Peyer's patch (tissue), 4 donors: ENCODE measurements around the gene SMIM27. TPM values are rescaled to one million over a fixed set of nuclear protein-coding genes. Genes with fewer than 3 reads are reported as not detected.

Source experiments
- DNase-seq, 3 donors: peaks; one replicate each; pipeline ENCODE4 v3.0.0-alpha.2; 2017 to 2019
- H3K27ac ChIP-seq, 4 donors: fragments of 200-600 bp; sonication (generic); one replicate each; pipeline ENCODE4 v1.5.1; 2016 to 2019
- H3K27me3 ChIP-seq, 2 donors: fragments of 200-600 bp; sonication (generic); one replicate each; pipeline ENCODE4 v1.5.1; 2019
- H3K36me3 ChIP-seq, 3 donors: fragments of 200-600 bp; sonication (generic); one replicate each; pipeline ENCODE4 v1.5.1; 2016 to 2019
- H3K4me1 ChIP-seq, 4 donors: fragments of 200-600 bp; sonication (generic); one replicate each; pipeline ENCODE4 v1.5.1; 2016 to 2019
- H3K4me3 ChIP-seq, 4 donors: fragments of 200-600 bp; sonication (generic); 1 replicate in 3 of 4; 2 replicates in 1 of 4; pipeline ENCODE4 v1.5.1; 2016 to 2019; ENCODE audit warnings: mild to moderate bottlenecking in 1 of 4
- H3K9me3 ChIP-seq, 4 donors: fragments of 200-600 bp; sonication (generic); one replicate each; pipeline ENCODE4 v1.5.1; 2016 to 2019; ENCODE audit warnings: mild to moderate bottlenecking in 1 of 4
- POLR2A ChIP-seq, 2 donors: fragments of 450-650 bp; IDR thresholded peaks; one replicate each; pipeline ENCODE4 v1.5.1; 2017; ENCODE audit warnings: antibody characterized with exemption in 2 of 2, mild to moderate bottlenecking in 2 of 2, moderate library complexity in 2 of 2
- total RNA-seq, 4 donors: library from RNA; depleted of rRNA; stranded (reverse); fragments of >200 nt; gene quantifications; one replicate each; pipeline ENCODE4 v1.1.0, GENCODE V29; 2016
- TF ChIP-seq, protein P1 (sequence below), 6 experiments: fragments of 450-650 bp in 4 of 6; fragments of 200-600 bp in 2 of 6; sonication (generic) in 1 of 6; IDR thresholded peaks; one replicate each; pipeline ENCODE4 v1.5.1; 2017 to 2019; ENCODE audit warnings: antibody characterized with exemption in 6 of 6, mild to moderate bottlenecking in 3 of 6, moderate library complexity in 1 of 6

Gene SMIM27, protein sequence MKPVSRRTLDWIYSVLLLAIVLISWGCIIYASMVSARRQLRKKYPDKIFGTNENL
- total RNA-seq = 1 to 10 TPM in 3 of 4 donors, not detected in 1; 1.0 to 4.2 (median 3.2) TPM

DNA sequence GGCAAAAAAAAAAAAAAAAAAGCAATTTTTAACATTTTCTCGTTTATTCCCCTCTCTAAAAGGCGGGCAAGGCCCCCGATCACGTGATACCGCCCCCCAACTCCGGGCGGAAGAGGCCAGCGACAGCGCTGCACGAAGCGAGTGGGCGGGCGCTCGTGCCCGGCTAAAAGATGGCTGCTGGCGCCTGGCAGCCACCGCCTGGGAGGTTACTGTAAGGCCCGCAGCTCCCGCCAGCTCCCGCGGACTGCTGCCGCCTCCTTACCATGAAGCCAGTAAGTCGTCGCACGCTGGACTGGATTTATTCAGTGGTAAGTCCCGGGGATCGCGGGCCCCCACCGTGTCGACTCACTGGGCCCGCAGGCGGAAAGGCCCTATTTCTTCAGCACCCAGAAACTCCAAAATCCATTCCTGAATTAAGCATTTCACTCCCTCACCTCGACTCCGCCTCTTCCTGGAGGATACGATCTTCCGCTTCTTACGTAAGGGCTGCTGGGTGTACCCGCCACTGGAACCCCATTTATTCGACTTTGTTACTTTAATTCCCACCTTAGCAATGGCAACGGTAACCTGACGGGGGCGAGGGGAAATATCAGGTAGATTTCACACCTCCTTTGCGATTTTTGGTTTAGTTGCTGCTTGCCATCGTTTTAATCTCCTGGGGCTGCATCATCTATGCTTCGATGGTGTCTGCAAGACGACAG lies at the start of gene SMIM27, which contains the start of gene TOPORS:
Gene SMIM27, plus strand, starts transcription at position 156 of the 701 bp plus-strand sequence. Its CDS starts 108 bp downstream, at position 264.
Gene TOPORS, minus strand, starts transcription at position 415 of the 701 bp plus-strand sequence. Its CDS starts 150 bp downstream, at position 265.
- peak within 1 kb of the TSS; percentile 61 to 79 (median 74) for H3K4me3 ChIP-seq
- no peaks in the 10 kb centered on the region for H3K9me3 ChIP-seq
- no peaks in the 10 kb centered on the region for H3K27me3 ChIP-seq
- H3K4me1 ChIP-seq = peaks cover 0 to 24% (median 5%) of the 10 kb centered on the region in 4 donors
- DNase-seq = peak; percentile 86 to 95 (median 92)
- H3K36me3 ChIP-seq = no peaks in the 10 kb centered on the region
- H3K27ac ChIP-seq = peak within 1 kb of the TSS; percentile 83 to 93 (median 91)
- TF ChIP-seq POLR2A (IDR thresholded peaks at IDR 0.05) = peak; percentile 60 to 87
- TF ChIP-seq, protein P1, sequence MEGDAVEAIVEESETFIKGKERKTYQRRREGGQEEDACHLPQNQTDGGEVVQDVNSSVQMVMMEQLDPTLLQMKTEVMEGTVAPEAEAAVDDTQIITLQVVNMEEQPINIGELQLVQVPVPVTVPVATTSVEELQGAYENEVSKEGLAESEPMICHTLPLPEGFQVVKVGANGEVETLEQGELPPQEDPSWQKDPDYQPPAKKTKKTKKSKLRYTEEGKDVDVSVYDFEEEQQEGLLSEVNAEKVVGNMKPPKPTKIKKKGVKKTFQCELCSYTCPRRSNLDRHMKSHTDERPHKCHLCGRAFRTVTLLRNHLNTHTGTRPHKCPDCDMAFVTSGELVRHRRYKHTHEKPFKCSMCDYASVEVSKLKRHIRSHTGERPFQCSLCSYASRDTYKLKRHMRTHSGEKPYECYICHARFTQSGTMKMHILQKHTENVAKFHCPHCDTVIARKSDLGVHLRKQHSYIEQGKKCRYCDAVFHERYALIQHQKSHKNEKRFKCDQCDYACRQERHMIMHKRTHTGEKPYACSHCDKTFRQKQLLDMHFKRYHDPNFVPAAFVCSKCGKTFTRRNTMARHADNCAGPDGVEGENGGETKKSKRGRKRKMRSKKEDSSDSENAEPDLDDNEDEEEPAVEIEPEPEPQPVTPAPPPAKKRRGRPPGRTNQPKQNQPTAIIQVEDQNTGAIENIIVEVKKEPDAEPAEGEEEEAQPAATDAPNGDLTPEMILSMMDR (IDR thresholded peaks at IDR 0.05) = no peak

DNA sequence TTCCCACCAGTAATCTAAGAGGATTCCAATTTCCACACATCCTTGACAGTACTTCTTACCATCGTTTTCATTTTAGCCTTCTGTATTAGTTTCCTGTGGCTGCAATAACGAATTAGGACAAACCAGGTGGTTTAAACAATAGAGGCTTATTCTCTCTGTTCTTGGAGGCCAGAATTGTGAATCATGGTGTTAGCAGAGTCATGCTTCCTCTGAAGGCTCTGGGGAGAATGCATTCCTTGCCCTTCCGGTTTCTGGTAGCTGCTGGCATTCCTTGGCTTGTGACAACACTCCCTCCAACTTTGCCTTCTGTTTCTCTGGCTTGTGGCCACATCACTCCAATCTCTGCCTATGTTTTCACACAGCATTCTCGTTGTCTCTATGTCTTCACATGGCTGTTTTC lies 49.7 kb upstream of the SMIM27 start:
- H3K36me3 ChIP-seq = peaks cover 0 to 25% (median 0%) of the 10 kb centered on the region in 3 donors
- DNase-seq = no peak
- no peak overlapping the region for H3K27ac ChIP-seq
- no peaks in the 10 kb centered on the region for H3K27me3 ChIP-seq
- H3K4me1 ChIP-seq = no peaks in the 10 kb centered on the region
- H3K9me3 ChIP-seq = no peaks in the 10 kb centered on the region
- no peak overlapping the region for H3K4me3 ChIP-seq
- TF ChIP-seq, protein P1 (IDR thresholded peaks at IDR 0.05) = no peak
- TF ChIP-seq POLR2A (IDR thresholded peaks at IDR 0.05) = no peak

DNA sequence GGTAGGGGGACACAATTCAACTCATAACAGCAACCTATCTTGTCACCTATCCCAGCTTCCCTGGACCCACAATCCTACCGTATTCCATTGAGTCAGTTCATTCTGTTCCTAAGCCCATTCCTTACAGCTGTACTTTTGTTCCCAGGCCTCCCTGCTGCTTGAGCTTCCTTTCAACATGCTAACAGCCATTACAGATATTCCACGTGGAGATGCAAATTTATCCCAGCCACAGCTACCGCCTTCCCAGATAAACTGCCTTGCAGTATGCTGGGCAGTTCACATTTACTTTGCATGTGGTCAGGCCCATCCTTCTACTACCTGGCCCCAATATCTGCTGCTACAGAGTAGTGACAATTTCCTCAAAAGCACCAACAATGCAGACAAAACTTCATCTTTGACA lies 49.1 kb upstream of the SMIM27 start:
- Histone ChIP-seq H3K27me3 (no peaks in the 10 kb centered on the region), H3K4me3 (no peak overlapping the region), H3K4me1 (no peaks in the 10 kb centered on the region), H3K9me3 (no peaks in the 10 kb centered on the region), H3K36me3 (peaks cover 0 to 20% (median 0%) of the 10 kb centered on the region in 3 donors), H3K27ac (no peak overlapping the region)
- TF ChIP-seq, protein P1 (IDR thresholded peaks at IDR 0.05) = no peak
- no peak for TF ChIP-seq POLR2A (IDR thresholded peaks at IDR 0.05)
- no peak for DNase-seq

DNA sequence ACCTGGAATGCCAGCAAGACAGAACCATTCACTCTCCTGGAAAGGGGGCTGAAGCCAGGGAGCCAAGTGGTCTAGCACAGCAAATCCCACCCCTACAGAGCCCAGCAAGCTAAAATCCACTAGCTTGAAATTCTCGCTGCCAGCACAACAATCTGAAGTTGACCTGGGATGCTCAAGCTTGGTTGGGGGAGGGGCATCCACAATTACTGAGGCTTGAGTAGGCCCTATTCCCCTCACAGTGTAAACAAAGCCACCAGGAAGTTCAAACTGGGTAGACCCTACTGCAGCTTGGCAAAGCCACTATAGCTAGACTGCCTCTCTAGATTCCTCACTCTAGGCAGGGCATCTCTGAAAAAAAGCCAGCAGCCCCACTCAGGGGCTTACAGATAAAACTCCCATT lies 43.4 kb upstream of the SMIM27 start:
- TF ChIP-seq, protein P1 (IDR thresholded peaks at IDR 0.05) = no peak
- Histone ChIP-seq H3K4me1 (no peaks in the 10 kb centered on the region), H3K27ac (no peak overlapping the region), H3K27me3 (no peaks in the 10 kb centered on the region), H3K9me3 (no peaks in the 10 kb centered on the region), H3K36me3 (peaks cover 0 to 5% (median 0%) of the 10 kb centered on the region in 3 donors), H3K4me3 (no peak overlapping the region)
- DNase-seq = no peak

DNA sequence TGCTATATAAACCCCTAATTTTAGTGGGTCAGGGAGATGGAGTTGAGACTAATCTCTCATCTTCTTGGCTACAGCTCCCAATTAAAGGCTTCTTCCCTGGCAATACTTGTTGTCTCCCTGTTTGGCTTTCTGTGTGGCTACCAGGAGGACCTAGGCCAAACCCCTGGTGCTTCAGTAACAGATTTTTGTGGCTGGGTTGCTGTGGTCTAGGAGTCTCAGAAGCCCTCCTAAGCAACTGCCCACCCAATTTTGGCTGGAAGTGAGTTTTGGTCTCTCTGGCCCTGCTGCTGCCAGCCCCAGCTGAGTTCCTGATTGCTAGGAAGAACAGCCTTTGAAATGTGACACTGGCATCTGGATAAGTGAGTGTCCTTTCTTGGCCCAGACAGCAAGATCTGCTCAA lies 35.9 kb upstream of the SMIM27 start:
- Histone ChIP-seq H3K27ac (no peak overlapping the region), H3K9me3 (no peaks in the 10 kb centered on the region), H3K27me3 (no peaks in the 10 kb centered on the region), H3K4me3 (no peak overlapping the region), H3K36me3 (no peaks in the 10 kb centered on the region), H3K4me1 (no peaks in the 10 kb centered on the region)
- DNase-seq = no peak
- TF ChIP-seq, protein P1 (IDR thresholded peaks at IDR 0.05) = no peak
- TF ChIP-seq POLR2A (IDR thresholded peaks at IDR 0.05) = no peak
